Right renal cortex interstitium (tissue), 3 donors: ENCODE measurements around the gene ARHGEF17. TPM values are rescaled to one million over a fixed set of nuclear protein-coding genes. Genes with fewer than 3 reads are reported as not detected.
A peak's percentile ranks its signal among the peaks of the same experiment; 100 is the strongest.

ENCODE experiments used
- DNase-seq, 3 donors: peaks; one replicate each; pipeline ENCODE4 v3.0.0-alpha.2; 2013; ENCODE audit warnings: low read depth in 3 of 3, low spot score in 2 of 3
- polyA plus RNA-seq, 3 donors: library from polyadenylated mRNA; unstranded; fragments of 120-200 nt; gene quantifications; one replicate each; pipeline ENCODE4 v1.2.1, GENCODE V29; 2013; ENCODE audit not compliant: insufficient read length in 3 of 3

Gene ARHGEF17
- polyA plus RNA-seq, 3 donors = 70.2 to 73.5 (median 71.0) TPM

DNA sequence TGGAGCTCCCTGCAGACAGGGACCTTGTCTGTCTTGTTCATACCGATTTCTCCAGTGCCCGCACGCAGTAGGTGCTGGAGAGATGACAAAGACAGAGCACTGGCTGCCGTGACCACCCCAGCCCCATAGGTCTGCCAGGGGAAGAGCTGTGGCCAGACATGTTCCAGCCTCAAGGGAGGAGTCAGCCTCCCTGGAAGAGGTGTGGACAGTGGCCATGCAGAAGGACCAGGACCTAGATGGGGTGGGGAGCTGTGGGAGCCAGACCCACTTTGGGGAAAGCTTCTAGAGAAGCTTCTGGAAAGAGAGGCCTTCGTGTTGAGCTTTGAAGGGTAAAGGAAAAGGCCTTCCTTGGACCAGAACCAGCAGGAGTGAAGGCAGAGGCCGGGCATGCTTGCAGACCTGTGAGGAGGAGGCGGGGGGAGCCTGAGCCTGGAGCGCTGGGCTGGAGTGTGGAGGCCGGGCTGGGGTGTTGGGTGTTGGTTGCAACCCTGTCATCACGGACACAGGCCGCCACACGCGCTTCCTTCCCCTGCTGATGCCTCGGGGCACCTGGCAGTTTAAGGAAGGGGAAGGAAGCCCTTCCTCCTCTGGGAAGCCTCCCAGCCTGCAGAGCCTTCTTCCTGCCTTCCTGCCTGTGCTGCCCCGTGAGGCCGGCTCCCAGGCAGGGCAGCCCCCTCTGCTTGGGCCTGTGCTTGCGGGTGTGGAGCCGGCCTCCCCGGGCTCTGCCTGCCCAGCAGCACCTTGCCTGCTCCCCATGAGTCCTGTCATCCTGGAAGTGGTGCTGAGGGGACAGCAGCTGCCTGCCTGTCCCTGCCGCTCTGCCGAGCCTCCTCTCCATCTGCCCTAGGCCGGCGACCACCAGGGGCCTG, 80.4 kb downstream of the ARHGEF17 start:
- DNase-seq = no peak

GRCh38 chr11:73389134-73389525, 81.1 kb downstream of the ARHGEF17 start:
- no peak for DNase-seq

- DNase-seq = no peak
These were observed 81.8 kb downstream of the ARHGEF17 start for GRCh38 chr11:73389916-73390315.

DNA sequence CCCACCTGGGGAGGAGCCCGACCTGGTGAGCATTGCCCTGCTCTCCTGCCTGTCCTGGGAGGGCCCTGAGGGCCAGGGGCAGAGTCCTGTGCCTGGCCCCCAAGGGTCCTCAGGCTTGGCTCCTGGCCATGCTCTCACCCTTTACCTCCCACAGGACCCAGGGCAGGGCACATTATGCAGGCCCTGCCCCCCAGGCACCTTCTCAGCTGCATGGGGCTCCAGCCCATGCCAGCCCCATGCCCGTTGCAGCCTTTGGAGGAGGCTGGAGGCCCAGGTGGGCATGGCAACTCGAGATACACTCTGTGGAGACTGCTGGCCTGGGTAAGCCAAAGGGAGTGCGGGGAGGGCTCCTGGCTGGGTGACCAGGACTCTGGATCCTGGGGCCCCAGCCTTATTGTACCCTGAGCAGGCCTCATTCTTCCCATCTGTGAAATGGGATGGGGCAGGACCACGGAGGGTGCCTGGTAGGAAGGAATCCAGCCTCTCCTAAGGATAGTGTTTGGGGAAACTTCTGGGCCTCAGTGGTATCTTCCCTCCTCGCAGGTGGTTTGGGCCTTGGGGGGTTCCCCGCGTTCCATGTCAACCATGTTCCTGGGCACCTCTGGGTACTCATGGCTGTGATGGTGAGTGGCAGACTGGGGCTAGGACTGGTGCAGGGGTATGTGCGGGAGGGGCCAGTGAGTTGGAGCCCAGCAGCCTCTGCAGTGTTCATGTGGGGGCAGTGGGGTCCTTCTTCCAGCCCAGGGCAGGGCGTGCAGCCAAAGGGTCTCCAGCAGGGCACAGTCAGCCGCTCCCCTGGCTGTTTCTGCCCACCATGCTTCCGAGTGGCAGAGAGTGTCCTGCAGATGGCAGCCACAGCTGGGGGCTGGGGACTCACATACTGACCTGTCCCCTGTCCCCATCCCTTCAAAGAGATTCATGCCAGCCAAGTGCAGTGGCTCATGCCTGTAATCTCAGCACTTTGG, 82.8 kb downstream of the ARHGEF17 start:
- DNase-seq = no peak

DNA sequence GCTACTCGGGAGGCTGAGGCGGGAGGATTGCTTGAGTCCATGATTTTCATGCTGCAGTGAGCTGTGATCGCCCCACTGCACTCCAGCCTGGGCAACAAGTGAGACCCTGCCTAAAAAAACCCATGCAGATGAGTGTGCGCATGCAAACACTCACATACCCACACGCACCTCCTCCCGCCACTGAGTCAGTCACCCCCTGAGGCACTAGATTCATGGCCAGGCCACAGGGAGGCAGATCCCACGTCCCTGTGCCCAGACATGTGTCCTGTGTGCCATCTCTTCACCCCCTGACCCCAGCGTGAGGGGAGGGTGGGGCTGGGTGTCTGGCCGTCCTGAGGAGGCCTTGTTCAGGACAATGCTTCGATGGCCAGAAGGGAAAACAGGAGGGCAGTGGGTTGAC, 83.6 kb downstream of the ARHGEF17 start:
- DNase-seq = no peak

DNA sequence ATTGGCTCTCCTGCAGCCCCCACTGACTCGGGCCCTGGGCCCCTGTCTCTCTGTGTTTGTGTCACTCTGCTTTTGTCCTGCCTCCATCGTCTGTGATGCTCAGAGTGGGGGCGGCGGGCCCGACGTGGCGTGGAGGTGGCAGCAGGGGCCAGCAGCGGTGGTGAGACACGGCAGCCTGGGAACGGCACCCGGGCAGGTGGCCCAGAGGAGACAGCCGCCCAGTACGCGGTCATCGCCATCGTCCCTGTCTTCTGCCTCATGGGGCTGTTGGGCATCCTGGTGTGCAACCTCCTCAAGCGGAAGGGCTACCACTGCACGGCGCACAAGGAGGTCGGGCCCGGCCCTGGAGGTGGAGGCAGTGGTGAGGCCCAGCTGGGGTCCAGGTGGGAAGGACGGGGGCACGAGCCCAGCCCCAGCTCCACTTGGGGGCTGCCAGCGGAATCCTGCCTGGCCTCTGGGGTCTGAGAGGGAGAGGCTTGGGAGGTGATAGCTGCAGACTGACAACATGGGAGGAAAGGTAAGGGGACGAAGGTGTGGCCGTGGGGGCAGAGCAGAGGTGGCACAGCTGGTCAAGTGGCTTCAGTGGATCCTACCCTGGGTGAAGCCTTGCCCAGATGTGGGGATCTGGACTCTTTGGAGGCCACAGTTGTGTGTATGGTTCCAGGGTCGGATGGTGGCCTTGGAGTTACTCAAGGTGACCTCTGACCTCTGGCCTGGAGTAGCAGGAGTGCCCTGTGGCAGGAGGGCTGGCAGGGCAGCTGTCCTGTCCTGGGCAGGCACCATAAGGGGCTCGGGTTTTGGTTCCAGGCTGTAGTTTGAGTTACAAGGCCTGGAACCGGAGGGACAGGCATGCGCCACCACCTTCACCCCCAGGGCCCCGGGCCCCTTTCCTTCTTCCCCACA, 84.3 kb downstream of the ARHGEF17 start:
- DNase-seq = no peak

GRCh38 chr11:73393011-73393380, 84.9 kb downstream of the ARHGEF17 start:
- no peak for DNase-seq

DNA sequence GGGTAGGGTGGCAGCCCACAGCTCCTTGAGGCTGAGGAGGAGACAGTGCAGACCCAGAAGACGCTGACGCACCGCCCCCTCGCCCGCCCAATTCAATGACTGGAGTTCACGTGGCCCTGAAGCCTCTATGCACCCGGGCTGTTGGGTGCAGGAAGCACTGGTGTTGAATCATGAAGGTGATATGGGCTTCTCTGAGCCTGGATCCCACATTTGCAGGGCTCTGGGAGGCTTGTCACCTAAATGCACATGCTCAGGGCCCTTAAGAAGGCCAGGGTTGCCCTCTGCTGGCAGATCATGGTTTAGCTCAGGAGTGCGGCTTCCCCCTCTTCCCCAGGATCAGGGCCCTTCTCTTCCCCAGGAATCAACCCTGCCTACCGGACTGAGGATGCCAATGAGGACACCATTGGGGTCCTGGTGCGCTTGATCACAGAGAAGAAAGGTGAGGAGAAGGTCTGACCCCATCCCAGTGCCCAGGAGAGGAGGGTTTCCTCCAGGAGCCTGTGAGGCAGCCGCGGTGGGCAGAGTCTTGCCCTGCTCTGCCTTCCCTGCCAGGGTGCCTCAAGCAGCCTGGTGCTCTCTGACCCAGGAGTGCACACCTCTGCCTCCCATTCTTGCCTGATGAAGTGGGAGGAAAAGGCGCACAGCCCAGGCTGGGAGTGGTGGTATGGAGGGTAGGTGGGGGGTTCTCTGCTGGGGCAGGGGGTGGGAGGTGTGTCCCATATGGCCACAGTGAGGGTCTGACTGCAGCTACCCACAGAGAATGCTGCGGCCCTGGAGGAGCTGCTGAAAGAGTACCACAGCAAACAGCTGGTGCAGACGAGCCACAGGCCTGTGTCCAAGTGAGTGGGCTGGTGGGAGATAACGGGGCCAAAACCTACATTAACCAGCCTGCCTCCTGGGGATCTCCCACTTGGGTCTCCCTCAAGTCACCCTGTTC, 85.7 kb downstream of the ARHGEF17 start:
- peak in 1 of 3 donors; percentile 36 for DNase-seq

DNA sequence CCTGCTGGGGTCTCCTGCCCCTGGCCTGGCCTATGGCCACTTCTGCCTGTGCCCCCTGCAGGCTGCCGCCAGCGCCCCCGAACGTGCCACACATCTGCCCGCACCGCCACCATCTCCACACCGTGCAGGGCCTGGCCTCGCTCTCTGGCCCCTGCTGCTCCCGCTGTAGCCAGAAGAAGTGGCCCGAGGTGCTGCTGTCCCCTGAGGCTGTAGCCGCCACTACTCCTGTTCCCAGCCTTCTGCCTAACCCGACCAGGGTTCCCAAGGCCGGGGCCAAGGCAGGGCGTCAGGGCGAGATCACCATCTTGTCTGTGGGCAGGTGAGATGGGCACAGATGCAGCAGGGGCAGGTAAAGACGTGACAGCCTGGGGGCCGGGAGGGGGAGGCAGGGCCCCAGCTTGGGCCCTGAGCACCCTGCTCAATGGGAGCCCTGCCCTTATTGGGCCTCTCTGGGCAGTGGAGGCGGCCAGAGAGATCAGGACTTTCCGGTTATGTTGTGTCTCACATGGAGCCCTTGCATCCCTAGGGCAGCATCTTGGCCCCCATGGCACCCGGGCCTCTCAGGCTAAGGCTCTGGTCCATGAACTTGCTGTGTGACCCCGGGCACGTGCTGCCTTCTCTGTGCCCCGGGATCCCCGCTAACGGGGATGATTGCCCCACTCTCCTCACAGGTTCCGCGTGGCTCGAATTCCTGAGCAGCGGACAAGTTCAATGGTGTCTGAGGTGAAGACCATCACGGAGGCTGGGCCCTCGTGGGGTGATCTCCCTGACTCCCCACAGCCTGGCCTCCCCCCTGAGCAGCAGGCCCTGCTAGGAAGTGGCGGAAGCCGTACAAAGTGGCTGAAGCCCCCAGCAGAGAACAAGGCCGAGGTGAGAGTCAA, 86.6 kb downstream of the ARHGEF17 start:
- DNase-seq = no peak

GRCh38 chr11:73395297-73396208, 87.5 kb downstream of the ARHGEF17 start:
- DNase-seq = no peak

GRCh38 chr11:73396251-73396930, 88.3 kb downstream of the ARHGEF17 start:
- no peak for DNase-seq

- no peak for DNase-seq
These were observed 88.9 kb downstream of the ARHGEF17 start for GRCh38 chr11:73396985-73397384.

- no peak for DNase-seq
These were observed 89.5 kb downstream of the ARHGEF17 start for GRCh38 chr11:73397468-73398131.

- DNase-seq = no peak
These were observed 90.1 kb downstream of the ARHGEF17 start for GRCh38 chr11:73398132-73398526.

GRCh38 chr11:73398721-73399120, 90.6 kb downstream of the ARHGEF17 start:
- DNase-seq = no peak

- no peak for DNase-seq
These were observed 91.1 kb downstream of the ARHGEF17 start for GRCh38 chr11:73399159-73399590.
